ENCODE data around the gene ESPL1. TPM values are rescaled to one million over a fixed set of nuclear protein-coding genes. Genes with fewer than 3 reads are reported as not detected.
A peak's percentile ranks its signal among the peaks of the same experiment; 100 is the strongest.

ESPL1 gene
- total and polyA plus RNA-seq, 2 of the 13 experiments (the other 11 are each of a cell fraction or from before 2014, with no cell fraction given) = 5.8 to 11.5 TPM

DNA sequence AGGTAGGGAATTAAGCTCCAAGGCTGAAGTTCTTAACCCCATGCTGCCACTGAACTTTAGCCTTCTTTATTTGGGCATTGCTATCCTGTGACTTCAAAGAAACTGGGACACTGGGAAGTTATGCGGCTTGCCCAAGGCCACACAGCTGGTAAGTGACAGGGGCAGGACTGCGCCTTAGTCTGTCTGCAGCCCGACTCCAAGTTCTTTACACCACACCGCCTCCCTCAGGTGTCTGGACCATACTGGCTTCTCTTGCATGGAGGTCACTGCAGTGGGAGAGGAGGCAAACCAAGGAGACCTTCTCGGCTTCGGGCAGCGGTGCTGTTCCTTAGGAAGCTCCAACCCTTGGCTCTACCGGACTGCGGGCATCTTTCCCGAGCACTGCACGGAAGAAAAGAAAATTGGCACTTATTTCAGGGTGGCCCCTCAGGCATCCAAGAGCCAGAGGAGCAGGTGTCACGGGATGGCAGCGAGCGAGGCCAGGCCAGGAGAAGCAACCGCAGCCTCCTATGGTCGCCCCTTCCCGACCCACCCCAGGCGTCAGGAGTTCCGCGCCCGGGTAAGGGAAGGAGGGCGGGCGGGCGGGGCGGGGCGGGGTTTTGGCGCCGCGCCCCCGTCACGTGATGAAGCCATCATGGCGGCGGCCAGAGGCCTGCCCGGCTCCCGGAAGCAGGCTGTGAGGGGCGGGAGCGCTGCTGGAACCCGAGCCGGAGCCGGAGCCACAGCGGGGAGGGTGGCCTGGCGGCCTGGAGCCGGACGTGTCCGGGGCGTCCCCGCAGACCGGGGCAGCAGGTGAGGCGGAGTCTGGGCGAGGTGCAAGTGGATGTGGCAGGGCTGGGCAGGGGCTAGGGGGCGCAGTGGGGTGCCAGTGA lies 16.4 kb upstream of the ESPL1 start (continued):
- TF ChIP-seq, protein P1, sequence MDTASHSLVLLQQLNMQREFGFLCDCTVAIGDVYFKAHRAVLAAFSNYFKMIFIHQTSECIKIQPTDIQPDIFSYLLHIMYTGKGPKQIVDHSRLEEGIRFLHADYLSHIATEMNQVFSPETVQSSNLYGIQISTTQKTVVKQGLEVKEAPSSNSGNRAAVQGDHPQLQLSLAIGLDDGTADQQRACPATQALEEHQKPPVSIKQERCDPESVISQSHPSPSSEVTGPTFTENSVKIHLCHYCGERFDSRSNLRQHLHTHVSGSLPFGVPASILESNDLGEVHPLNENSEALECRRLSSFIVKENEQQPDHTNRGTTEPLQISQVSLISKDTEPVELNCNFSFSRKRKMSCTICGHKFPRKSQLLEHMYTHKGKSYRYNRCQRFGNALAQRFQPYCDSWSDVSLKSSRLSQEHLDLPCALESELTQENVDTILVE (CRISPR knock-in tag; IDR thresholded peaks at IDR 0.05) = no peak
- no peak for TF ChIP-seq DPF2 (CRISPR knock-in tag; IDR thresholded peaks at IDR 0.05; ENCODE audit: borderline replicate concordance, low read depth)
- 0 out of 2 replicates have a peak, but pooled peaks have one; percentile 12 for TF ChIP-seq ZNF652 (CRISPR knock-in tag; IDR thresholded peaks at IDR 0.05; ENCODE audit: borderline replicate concordance, low read depth)
- TF ChIP-seq, protein P2, sequence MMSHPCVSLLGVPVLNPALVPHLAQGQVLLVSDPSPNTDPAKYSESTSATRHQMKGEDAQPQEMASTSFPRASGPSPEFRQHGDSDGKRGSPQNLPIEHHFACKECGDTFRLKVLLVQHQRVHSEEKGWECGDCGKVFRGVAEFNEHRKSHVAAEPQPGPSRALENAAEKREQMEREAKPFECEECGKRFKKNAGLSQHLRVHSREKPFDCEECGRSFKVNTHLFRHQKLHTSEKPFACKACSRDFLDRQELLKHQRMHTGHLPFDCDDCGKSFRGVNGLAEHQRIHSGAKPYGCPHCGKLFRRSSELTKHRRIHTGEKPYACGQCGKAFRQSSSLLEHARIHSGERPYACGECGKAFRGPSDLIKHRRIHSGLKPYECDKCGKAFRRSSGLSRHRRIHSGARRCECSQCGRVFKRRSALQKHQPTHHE (CRISPR knock-in tag; IDR thresholded peaks at IDR 0.05; ENCODE audit: borderline replicate concordance) = peak; percentile 76; the same call in 1 of the 2 replicates
- TF ChIP-seq TP53 (CRISPR knock-in tag; conservative IDR thresholded peaks at IDR 0.05) = no peak

DNA sequence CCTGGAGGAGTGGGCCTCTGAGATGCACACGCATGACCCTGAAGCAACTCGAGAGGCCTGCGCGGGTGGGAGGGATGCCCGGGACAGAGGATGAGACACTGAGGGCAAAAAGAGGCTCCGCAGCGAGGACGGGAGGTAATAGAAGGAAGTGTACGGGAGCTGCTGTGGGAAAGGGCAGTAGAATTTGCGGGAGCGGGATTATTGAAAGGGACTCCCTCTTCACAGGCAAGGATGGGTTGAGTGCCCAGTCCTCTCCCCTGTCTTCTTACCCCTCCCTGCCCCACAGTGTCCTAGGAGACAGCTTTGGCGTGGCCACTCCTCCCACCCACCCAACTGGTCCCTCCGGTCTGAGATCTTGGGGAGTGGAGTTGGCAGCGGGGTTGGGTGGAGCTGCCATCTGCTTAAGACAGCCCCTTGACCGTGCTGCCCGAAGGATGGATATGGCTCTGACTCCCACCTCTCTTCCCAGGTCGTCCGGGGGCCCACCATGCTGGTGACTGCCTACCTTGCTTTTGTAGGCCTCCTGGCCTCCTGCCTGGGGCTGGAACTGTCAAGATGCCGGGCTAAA lies 15.7 kb upstream of the ESPL1 start:
- H3K4me2 ChIP-seq (ENCODE audit: low read depth, low read length) = peak overlapping the region; percentile 90
- in situ Hi-C loops (cut with HindIII; ENCODE audit: extremely low pct_ligation_motif_present, low pct_unique_long_range_greater_than_20kb) (no loop called here), intact Hi-C loops (cut with micrococcal nuclease; ENCODE audit: unreplicated experiment) (loop anchor here (5.0 kb wide), 1 partner anchor 40 kb away; no protein-coding TSS in a partner anchor)
- no peaks in the 10 kb centered on the region for H3K27me3 ChIP-seq (ENCODE audit: control insufficient read depth in 1 of 2, insufficient read depth in 2 of 2, low read length in 2 of 2)
- FAIRE-seq = no peak
- ATAC-seq = peak; percentile 8
- peak overlapping the region; percentile 85 to 96 (median 93) for H3K4me3 ChIP-seq (replicated peaks in 1 of 3; ENCODE audit: insufficient read depth in 1 of 3, low read depth in 2 of 3, low read length in 3 of 3)
- peaks cover 13% of the 10 kb centered on the region for H3K79me2 ChIP-seq (ENCODE audit: insufficient read depth, low read length)
- H3K27ac ChIP-seq (ENCODE audit: extremely low read length, insufficient read depth, low read length) = peak overlapping the region; percentile 80
- no peak overlapping the region for H2AFZ ChIP-seq (ENCODE audit: low read length)
- no peak for DNase-seq (ENCODE audit: low spot score)
- TSS peak; percentile 80 for BruUV-seq (replicated peaks)
- no peaks in the 10 kb centered on the region for H3K9me3 ChIP-seq (ENCODE audit: low read length)
- ChIA-PET POLR2A (interaction anchor here (0.8 to 2.6 kb wide), 5 partner anchors 14 to 72 kb away, joined by 3 to 17 read pairs (median 4); partner anchors contain the start of genes AAAS, CSAD, PFDN5 and ZNF740), CTCF (ENCODE audit: low intra/inter-chr PET ratio, low total read pairs) (interaction anchor here (2.6 kb wide), 1 partner anchor 39 kb away, joined by 21 read pairs; no protein-coding TSS in a partner anchor)
- WGBS (ENCODE audit: low lambda C conversion rate) = 3% methylated on average over 13 of the region's 19 CpGs
- peak overlapping the region; percentile 86 for H3K9ac ChIP-seq (ENCODE audit: insufficient read depth, low read depth, low read length)
- H3K4me1 ChIP-seq (ENCODE audit: insufficient read depth, low read length) = peaks cover 37% of the 10 kb centered on the region
- H4K20me1 ChIP-seq (ENCODE audit: insufficient read depth, low read length) = no peaks in the 10 kb centered on the region
- H3K36me3 ChIP-seq (replicated peaks in 1 of 2; ENCODE audit: control insufficient read depth in 1 of 2, insufficient read depth in 2 of 2, low read length in 2 of 2) = peaks cover 0 to 5% of the 10 kb centered on the region in 2 experiments; a peak in 2 of 5 replicates
- TF ChIP-seq ZNF589 (CRISPR knock-in tag; conservative IDR thresholded peaks at IDR 0.05) = 0 out of 2 replicates have a peak, but pooled peaks have one; percentile 11
- TF ChIP-seq, protein P3, sequence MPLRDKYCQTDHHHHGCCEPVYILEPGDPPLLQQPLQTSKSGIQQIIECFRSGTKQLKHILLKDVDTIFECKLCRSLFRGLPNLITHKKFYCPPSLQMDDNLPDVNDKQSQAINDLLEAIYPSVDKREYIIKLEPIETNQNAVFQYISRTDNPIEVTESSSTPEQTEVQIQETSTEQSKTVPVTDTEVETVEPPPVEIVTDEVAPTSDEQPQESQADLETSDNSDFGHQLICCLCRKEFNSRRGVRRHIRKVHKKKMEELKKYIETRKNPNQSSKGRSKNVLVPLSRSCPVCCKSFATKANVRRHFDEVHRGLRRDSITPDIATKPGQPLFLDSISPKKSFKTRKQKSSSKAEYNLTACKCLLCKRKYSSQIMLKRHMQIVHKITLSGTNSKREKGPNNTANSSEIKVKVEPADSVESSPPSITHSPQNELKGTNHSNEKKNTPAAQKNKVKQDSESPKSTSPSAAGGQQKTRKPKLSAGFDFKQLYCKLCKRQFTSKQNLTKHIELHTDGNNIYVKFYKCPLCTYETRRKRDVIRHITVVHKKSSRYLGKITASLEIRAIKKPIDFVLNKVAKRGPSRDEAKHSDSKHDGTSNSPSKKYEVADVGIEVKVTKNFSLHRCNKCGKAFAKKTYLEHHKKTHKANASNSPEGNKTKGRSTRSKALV (CRISPR knock-in tag; IDR thresholded peaks at IDR 0.05) = 0 out of 2 replicates have a peak, but pooled peaks have one; percentile 2
- TF ChIP-seq, protein P4, sequence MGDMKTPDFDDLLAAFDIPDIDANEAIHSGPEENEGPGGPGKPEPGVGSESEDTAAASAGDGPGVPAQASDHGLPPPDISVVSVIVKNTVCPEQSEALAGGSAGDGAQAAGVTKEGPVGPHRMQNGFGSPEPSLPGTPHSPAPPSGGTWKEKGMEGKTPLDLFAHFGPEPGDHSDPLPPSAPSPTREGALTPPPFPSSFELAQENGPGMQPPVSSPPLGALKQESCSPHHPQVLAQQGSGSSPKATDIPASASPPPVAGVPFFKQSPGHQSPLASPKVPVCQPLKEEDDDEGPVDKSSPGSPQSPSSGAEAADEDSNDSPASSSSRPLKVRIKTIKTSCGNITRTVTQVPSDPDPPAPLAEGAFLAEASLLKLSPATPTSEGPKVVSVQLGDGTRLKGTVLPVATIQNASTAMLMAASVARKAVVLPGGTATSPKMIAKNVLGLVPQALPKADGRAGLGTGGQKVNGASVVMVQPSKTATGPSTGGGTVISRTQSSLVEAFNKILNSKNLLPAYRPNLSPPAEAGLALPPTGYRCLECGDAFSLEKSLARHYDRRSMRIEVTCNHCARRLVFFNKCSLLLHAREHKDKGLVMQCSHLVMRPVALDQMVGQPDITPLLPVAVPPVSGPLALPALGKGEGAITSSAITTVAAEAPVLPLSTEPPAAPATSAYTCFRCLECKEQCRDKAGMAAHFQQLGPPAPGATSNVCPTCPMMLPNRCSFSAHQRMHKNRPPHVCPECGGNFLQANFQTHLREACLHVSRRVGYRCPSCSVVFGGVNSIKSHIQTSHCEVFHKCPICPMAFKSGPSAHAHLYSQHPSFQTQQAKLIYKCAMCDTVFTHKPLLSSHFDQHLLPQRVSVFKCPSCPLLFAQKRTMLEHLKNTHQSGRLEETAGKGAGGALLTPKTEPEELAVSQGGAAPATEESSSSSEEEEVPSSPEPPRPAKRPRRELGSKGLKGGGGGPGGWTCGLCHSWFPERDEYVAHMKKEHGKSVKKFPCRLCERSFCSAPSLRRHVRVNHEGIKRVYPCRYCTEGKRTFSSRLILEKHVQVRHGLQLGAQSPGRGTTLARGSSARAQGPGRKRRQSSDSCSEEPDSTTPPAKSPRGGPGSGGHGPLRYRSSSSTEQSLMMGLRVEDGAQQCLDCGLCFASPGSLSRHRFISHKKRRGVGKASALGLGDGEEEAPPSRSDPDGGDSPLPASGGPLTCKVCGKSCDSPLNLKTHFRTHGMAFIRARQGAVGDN (CRISPR knock-in tag; IDR thresholded peaks at IDR 0.05) = peak; percentile 15

All from HepG2 (cell line).